GM23338 (cell line): Measurements from ENCODE around the gene APOBEC3A. TPM values are rescaled to one million over a fixed set of nuclear protein-coding genes. Genes with fewer than 3 reads are reported as not detected.

Experiments used
- ATAC-seq: fragments of 200-7000 bp; cut with Tn5 transposase; 3 replicates; pipeline ENCODE4 v1.9.1; 2020
- DNase-seq: peaks from one replicate; pipeline ENCODE4 v3.0.0-alpha.2; 2015; ENCODE audit warnings: low spot score
- H2AFZ ChIP-seq: fragments of 200-600 bp; sonication (generic); 2 replicates; pipeline ENCODE4 v1.8.0; 2016; ENCODE audit warnings: antibody characterized with exemption, mild to moderate bottlenecking, moderate library complexity
- H3F3A ChIP-seq: fragments of 200-600 bp; sonication (generic); replicated peaks from 2 replicates; pipeline ENCODE4 v1.8.0; 2017; ENCODE audit warnings: antibody characterized with exemption, mixed run types, low read depth
- H3K27ac ChIP-seq: fragments of 200-600 bp; sonication (generic); 2 replicates; pipeline ENCODE4 v1.6.1; 2016; ENCODE audit warnings: low read depth
- H3K27me3 ChIP-seq: fragments of 200-600 bp; sonication (generic); 2 replicates; pipeline ENCODE4 v1.8.0; 2016; ENCODE audit warnings: mild to moderate bottlenecking, mixed run types, moderate library complexity; ENCODE audit not compliant: insufficient read depth
- H3K36me3 ChIP-seq: fragments of 200-600 bp; sonication (generic); 2 replicates; pipeline ENCODE4 v1.8.0; 2016; ENCODE audit warnings: mild to moderate bottlenecking; ENCODE audit not compliant: insufficient read depth
- H3K4me1 ChIP-seq: fragments of 200-600 bp; sonication (generic); 2 replicates; pipeline ENCODE4 v1.8.0; 2016; ENCODE audit warnings: mild to moderate bottlenecking, moderate library complexity; ENCODE audit not compliant: insufficient read depth
- H3K4me2 ChIP-seq: fragments of 200-600 bp; sonication (generic); 2 replicates; pipeline ENCODE4 v1.7.1; 2017; ENCODE audit warnings: mixed run types
- H3K4me3 ChIP-seq: fragments of 200-600 bp; sonication (generic); 2 replicates; pipeline ENCODE4 v1.6.1; 2016; ENCODE audit warnings: mixed run types
- H3K79me2 ChIP-seq: fragments of 200-600 bp; sonication (generic); replicated peaks from 2 replicates; pipeline ENCODE4 v1.8.0; 2017; ENCODE audit warnings: mild to moderate bottlenecking; ENCODE audit not compliant: insufficient read depth
- H3K9me2 ChIP-seq: fragments of 200-600 bp; sonication (generic); 2 replicates; pipeline ENCODE4 v1.8.0; 2017; ENCODE audit not compliant: insufficient read depth
- H4K20me1 ChIP-seq: fragments of 200-600 bp; sonication (generic); replicated peaks from 2 replicates; pipeline ENCODE4 v1.8.0; 2017; ENCODE audit warnings: mild to moderate bottlenecking; ENCODE audit not compliant: insufficient read depth
- H3K27ac Mint-ChIP-seq: 2 replicates; pipeline ENCODE4 v1.8.0; 2020; ENCODE audit warnings: inconsistent platforms, mild to moderate bottlenecking, moderate library complexity, mixed read lengths
- H3K27me3 Mint-ChIP-seq: 3 replicates; pipeline ENCODE4 v1.8.0; 2022; ENCODE audit warnings: low read depth, mild to moderate bottlenecking, moderate library complexity, mixed read lengths, inconsistent platforms; ENCODE audit not compliant: insufficient read depth, poor library complexity
- H3K36me3 Mint-ChIP-seq: 3 replicates; pipeline ENCODE4 v1.8.0; 2021; ENCODE audit warnings: low read depth, mild to moderate bottlenecking, inconsistent platforms, moderate library complexity, mixed read lengths
- H3K4me1 Mint-ChIP-seq: 3 replicates; pipeline ENCODE4 v1.8.0; 2020; ENCODE audit warnings: mild to moderate bottlenecking, inconsistent platforms, mixed read lengths
- H3K4me3 Mint-ChIP-seq: 3 replicates; pipeline ENCODE4 v1.8.0; 2021; ENCODE audit warnings: moderate library complexity, mild to moderate bottlenecking, inconsistent platforms, mixed read lengths
- H3K9me3 Mint-ChIP-seq: 3 replicates; pipeline ENCODE4 v1.8.0; 2020; ENCODE audit warnings: moderate library complexity, mild to moderate bottlenecking, inconsistent platforms, mixed read lengths
- CREB1 ChIP-seq: fragments of 250-450 bp; sonication (Bioruptor Pico); IDR thresholded peaks from 2 replicates; pipeline ENCODE4 v1.5.0; 2020; ENCODE audit warnings: low read depth, mild to moderate bottlenecking, moderate library complexity
- CTCF ChIP-seq, 2 experiments: fragments of 200-600 bp in 1 of 2; sonication (generic) in 1 of 2; conservative IDR thresholded peaks; 2 replicates each; pipeline versions ENCODE4 v1.5.1 to v1.6.1; 2016 to 2017; ENCODE audit warnings: antibody characterized with exemption in 2 of 2, low read depth in 2 of 2, mild to moderate bottlenecking in 2 of 2, moderate library complexity in 1 of 2
- EZH2 ChIP-seq: fragments of 200-600 bp; sonication (generic); IDR thresholded peaks from one replicate; pipeline ENCODE4 v1.8.0; 2017; ENCODE audit warnings: antibody characterized with exemption, mild to moderate bottlenecking, low read depth; ENCODE audit not compliant: unreplicated experiment
- EZH2phosphoT487 ChIP-seq: fragments of 200-600 bp; sonication (generic); IDR thresholded peaks from one replicate; pipeline ENCODE4 v1.8.1; 2018; ENCODE audit warnings: antibody characterized with exemption; ENCODE audit not compliant: unreplicated experiment
- JUNB ChIP-seq: IDR thresholded peaks from one replicate; pipeline ENCODE4 v1.6.1; 2016; ENCODE audit warnings: antibody characterized with exemption; ENCODE audit not compliant: unreplicated experiment
- NANOG ChIP-seq: IDR thresholded peaks from 2 replicates; pipeline ENCODE4 v1.6.1; 2016; ENCODE audit warnings: antibody characterized with exemption, borderline replicate concordance
- POLR2AphosphoS5 ChIP-seq: IDR thresholded peaks from 2 replicates; pipeline ENCODE4 v1.6.1; 2016; ENCODE audit warnings: antibody characterized with exemption, low read depth
- ZNF114 ChIP-seq: fragments of 250-450 bp; sonication (Bioruptor Pico); IDR thresholded peaks from 2 replicates; pipeline ENCODE4 v1.5.0; 2020; ENCODE audit warnings: mild to moderate bottlenecking, moderate library complexity
- ZNF331 ChIP-seq: fragments of 250-450 bp; sonication (Bioruptor Pico); IDR thresholded peaks from 2 replicates; pipeline ENCODE4 v1.5.0; 2020; ENCODE audit warnings: low read depth, mild to moderate bottlenecking, moderate library complexity
- ZNF462 ChIP-seq: fragments of 250-450 bp; sonication (Bioruptor Pico); IDR thresholded peaks from 2 replicates; pipeline ENCODE4 v1.5.0; 2020; ENCODE audit warnings: mild to moderate bottlenecking, moderate library complexity
- polyA plus RNA-seq: library from polyadenylated mRNA; unstranded; fragments of >200 nt; fragmentation: Nextera tagmentation; extraction: Ambion mirVana; gene quantifications from 2 replicates; pipeline ENCODE4 v1.2.1, GENCODE V29; 2016
- total RNA-seq: library from RNA; depleted of rRNA; stranded (reverse); fragments of >200 nt; shearing (Covaris generic); gene quantifications from 2 replicates; pipeline ENCODE4 v1.2.3, GENCODE V29; 2014
- TF ChIP-seq, protein P1 (sequence below): IDR thresholded peaks from one replicate; pipeline ENCODE4 v1.6.1; 2018; ENCODE audit warnings: antibody characterized with exemption; ENCODE audit not compliant: unreplicated experiment
- TF ChIP-seq, protein P2 (sequence below): IDR thresholded peaks from 2 replicates; pipeline ENCODE4 v1.6.1; 2016; ENCODE audit warnings: antibody characterized with exemption

APOBEC3A gene
- total and polyA plus RNA-seq, 2 experiments from 2014 or later = 0.21 TPM; not detected in 1

DNA sequence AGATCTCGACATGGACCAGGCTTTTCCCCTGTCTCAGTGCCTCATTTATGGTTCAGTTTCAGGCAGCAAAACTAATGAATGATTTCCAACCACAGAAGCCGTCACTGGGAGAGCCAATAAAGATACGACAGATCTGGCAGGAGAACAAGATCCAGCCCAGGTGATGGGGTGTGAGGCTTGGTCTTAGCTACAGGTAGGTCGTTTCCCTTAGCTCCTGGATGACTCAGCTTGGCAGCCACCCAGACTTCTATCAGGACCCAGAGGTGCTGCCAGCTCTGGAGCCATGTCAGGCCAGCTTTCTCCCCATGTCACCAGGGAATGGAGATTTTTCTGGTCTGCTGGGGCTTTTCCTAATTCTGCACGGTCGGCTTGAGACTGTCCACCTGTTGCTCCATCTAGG lies 36.3 kb upstream of the APOBEC3A start (continued):
- TF ChIP-seq ZNF114 (CRISPR knock-in tag) (no peak), EZH2phosphoT487 (no peak), ZNF331 (no peak), EZH2 (no peak), JUNB (no peak), NANOG (no peak)

DNA sequence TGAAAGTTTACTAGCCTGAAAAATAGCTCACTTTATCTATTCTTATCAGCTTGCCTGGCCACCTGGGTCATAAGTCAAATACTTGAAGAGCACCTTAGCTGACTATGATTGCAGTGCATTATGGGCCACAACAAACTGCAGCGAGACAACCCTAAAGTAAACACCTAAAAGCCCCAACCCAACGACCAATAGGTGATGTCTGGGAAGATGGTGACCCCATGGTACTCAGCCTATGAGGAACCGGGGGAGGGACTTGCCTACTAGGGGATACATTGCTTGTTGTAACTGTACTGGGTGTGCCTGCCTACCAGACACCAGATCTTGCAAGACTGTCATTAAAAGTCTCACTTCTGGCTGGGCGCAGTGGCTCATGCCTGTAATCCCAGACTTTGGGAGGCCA lies 35.6 kb upstream of the APOBEC3A start:
- H3K4me3 ChIP-seq = no peak overlapping the region
- H3F3A ChIP-seq = no peaks in the 10 kb centered on the region
- no peaks in the 10 kb centered on the region for H3K36me3 ChIP-seq
- Mint-ChIP-seq H3K27ac (no peak overlapping the region), H3K36me3 (no peaks in the 10 kb centered on the region), H3K4me3 (no peak overlapping the region), H3K9me3 (no peaks in the 10 kb centered on the region), H3K27me3 (peaks cover under 1% of the 10 kb centered on the region), H3K4me1 (peaks cover 8% of the 10 kb centered on the region)
- DNase-seq = no peak
- ATAC-seq = no peak
- no peaks in the 10 kb centered on the region for H3K79me2 ChIP-seq
- no peak overlapping the region for H3K27ac ChIP-seq
- H3K9me2 ChIP-seq = no peaks in the 10 kb centered on the region; the same call in 1 of the 2 replicates
- no peak overlapping the region for H3K4me2 ChIP-seq
- no peaks in the 10 kb centered on the region for H4K20me1 ChIP-seq
- no peaks in the 10 kb centered on the region for H3K27me3 ChIP-seq
- TF ChIP-seq NANOG (no peak), POLR2AphosphoS5 (no peak), ZNF462 (no peak), ZNF331 (no peak), EZH2phosphoT487 (no peak), CTCF (conservative IDR thresholded peaks at IDR 0.05; ENCODE audit: low read depth in 2 of 2) (no peak), ZNF114 (CRISPR knock-in tag) (no peak), CREB1 (CRISPR knock-in tag) (no peak), JUNB (no peak), EZH2 (no peak)
- TF ChIP-seq, protein P1, sequence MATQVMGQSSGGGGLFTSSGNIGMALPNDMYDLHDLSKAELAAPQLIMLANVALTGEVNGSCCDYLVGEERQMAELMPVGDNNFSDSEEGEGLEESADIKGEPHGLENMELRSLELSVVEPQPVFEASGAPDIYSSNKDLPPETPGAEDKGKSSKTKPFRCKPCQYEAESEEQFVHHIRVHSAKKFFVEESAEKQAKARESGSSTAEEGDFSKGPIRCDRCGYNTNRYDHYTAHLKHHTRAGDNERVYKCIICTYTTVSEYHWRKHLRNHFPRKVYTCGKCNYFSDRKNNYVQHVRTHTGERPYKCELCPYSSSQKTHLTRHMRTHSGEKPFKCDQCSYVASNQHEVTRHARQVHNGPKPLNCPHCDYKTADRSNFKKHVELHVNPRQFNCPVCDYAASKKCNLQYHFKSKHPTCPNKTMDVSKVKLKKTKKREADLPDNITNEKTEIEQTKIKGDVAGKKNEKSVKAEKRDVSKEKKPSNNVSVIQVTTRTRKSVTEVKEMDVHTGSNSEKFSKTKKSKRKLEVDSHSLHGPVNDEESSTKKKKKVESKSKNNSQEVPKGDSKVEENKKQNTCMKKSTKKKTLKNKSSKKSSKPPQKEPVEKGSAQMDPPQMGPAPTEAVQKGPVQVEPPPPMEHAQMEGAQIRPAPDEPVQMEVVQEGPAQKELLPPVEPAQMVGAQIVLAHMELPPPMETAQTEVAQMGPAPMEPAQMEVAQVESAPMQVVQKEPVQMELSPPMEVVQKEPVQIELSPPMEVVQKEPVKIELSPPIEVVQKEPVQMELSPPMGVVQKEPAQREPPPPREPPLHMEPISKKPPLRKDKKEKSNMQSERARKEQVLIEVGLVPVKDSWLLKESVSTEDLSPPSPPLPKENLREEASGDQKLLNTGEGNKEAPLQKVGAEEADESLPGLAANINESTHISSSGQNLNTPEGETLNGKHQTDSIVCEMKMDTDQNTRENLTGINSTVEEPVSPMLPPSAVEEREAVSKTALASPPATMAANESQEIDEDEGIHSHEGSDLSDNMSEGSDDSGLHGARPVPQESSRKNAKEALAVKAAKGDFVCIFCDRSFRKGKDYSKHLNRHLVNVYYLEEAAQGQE = no peak
- TF ChIP-seq, protein P2, sequence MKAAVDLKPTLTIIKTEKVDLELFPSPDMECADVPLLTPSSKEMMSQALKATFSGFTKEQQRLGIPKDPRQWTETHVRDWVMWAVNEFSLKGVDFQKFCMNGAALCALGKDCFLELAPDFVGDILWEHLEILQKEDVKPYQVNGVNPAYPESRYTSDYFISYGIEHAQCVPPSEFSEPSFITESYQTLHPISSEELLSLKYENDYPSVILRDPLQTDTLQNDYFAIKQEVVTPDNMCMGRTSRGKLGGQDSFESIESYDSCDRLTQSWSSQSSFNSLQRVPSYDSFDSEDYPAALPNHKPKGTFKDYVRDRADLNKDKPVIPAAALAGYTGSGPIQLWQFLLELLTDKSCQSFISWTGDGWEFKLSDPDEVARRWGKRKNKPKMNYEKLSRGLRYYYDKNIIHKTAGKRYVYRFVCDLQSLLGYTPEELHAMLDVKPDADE = no peak
- no peak overlapping the region for H2AFZ ChIP-seq
- no peaks in the 10 kb centered on the region for H3K4me1 ChIP-seq
